HG02981 (cell line): ENCODE data around the gene C4orf51.
A peak's percentile ranks its signal among the peaks of the same experiment; 100 is the strongest.

ENCODE experiments used
- ATAC-seq: cut with Tn5 transposase; IDR thresholded peaks from one replicate; pipeline ENCODE4 v1.9.1; 2021; ENCODE audit warnings: mild to moderate bottlenecking, moderate library complexity; ENCODE audit not compliant: unreplicated experiment

Gene C4orf51

DNA sequence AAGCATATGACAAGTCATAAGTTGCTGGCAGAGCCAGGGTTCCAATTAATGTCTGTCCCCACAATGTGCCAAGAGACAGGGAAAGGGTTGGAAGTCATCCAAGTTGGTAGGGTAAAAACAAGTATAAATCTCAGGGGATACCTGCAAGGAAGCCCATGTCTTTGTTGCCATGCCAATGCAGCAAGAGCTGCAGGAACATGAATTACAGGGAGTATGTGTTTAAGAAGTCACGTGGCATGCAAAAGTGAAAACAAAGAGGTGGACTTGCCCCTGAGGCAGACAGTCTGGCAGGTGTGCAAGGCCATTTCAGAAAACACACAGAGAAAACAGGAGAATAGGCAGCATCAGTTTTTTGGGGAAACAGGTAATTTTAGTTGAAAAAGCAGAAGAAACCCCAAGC lies 29.4 kb downstream of the C4orf51 start:
- ATAC-seq: no peak

DNA sequence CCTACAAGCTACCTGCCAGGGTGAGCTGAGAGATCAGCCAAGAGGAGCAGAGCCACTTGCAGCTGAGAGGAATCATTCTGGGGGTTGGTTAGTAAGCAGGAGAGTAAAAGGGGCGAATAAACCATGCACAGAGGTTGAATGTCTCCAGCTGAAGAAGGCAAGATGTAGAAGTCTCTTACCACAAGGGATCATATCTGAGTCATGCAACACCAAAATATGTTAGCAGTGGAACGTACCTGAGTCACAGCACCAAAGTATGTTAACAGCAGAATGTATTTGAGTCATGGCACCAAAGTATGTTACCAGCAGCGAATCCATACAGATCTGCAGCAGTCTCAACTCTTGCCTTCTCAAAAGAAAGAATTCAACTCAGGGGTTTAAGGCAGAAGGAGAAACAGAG lies 29.9 kb downstream of the C4orf51 start:
- peak; percentile 75 for ATAC-seq

DNA sequence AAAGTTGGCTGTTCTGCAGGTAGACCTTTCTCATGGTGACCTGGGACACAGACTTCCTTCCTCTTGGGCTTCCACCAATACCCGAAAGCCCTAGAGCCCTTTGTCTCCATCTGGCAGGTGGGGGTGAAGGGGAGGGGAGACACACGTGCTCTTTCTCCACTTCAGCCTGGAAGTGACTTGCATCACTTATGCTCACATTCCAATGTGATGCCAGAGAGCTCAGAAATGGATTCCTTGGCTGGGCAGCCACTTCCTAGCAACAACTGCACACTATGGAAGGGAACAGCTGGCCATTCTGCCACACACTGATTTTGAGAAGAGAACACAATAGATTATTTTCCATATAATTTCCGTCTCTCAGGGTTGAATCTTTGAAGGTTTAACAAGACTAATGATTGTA lies 36.3 kb downstream of the C4orf51 start:
- no peak for ATAC-seq

DNA sequence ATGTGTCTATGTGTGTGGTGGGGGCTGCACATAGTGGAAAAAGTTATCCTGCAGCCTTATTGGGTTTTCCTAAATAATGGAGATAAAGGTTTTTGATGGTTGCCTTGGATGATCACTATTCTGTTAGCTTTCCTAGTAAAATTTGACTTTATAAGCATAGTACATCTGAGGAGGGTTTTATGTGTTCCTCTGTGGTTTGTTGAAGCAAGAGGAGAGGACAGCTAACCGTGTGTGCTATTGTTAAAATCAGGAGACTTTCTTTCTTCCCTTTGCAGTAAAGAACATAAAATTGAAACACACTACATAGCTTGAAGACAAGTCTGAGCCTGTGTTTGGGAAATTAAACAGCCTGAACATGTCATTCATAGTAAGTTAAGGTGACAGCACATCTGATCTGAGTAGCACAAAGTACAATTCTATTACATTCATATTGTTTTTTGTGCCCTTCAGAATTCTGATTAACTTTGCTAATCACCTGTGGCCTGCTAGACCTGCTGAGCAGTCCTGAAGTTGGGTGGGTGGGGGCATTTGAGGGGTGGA lies 36.8 kb downstream of the C4orf51 start:
- ATAC-seq: no peak

DNA sequence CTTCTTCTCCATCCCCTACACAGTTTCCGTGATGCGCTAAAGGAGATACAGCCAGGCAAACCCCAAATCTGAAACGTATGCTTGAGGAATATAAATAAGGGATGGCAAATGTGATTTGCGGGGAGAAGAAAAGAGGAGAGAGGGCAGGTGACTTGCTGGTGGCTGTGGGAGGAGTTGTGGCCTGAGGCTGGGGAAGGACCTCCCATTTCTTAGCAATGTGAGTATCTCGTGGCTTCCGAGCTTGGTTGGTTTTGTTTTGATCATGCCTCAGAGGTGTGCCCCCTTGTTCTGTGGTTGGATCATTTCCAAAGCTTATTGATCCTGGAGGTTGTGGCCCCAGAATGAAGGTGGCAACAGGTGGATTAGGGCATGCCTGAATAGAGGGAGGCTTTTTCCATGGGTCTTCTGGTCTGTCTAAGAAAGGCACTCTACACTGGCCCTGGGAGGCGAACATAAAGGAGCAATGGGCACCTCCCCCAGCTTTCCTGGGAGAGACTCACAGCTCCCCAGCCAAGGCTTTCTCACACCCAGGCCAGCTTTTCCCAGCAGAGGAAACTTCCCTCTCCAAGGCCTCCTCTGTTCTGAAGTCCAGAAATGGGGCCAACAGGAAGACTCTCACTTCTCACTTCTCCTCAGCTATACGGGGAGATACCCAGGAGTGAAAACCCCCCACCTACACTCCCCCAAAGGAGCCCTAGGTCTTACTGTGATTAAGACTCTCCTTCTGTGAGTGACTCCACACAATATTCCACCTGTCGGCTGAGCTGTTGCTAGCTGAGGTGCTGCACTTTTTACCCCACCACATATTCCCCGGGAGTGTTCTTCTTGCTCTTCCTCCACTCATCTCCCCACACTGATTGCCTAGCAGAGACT lies 40.0 kb downstream of the C4orf51 start:
- peak; percentile 79 for ATAC-seq

DNA sequence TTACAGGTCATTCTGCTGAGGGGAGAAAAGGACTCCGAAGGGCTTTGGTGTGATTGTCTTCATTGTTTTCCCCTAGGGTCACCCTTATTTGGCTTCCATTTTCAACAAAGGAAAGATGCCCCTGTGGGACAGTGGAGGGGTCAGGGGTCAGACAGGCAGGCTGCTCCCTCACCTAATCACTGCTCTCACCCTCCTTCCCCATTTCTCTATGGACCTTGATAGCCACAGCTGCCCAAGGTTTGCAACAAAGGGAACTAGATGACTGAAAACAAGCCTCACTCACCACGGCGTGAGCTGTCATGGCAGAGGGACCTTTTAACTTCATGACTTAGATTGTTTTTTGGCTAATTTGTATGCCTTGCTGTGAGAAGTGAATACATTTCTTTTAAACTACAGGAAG lies 40.7 kb downstream of the C4orf51 start:
- peak; percentile 23 for ATAC-seq

DNA sequence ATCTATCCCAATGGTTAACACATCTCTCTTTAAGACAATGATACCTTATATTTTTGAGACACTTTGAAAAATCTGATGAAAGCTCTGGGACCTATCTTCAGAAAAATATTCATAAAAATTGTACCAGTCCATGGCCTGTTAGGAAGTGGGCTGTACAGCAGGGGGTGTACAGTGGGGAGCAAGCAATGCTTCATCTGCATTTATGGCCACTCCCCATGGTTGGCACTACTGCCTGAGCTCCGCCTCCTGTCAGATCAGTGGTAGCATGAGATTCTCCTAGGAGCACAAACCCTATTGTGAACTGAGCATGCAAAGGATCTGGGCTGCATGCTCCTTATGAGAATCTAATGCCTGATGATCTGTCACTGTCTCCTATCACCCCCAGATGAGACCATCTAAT lies 42.6 kb downstream of the C4orf51 start:
- no peak for ATAC-seq

DNA sequence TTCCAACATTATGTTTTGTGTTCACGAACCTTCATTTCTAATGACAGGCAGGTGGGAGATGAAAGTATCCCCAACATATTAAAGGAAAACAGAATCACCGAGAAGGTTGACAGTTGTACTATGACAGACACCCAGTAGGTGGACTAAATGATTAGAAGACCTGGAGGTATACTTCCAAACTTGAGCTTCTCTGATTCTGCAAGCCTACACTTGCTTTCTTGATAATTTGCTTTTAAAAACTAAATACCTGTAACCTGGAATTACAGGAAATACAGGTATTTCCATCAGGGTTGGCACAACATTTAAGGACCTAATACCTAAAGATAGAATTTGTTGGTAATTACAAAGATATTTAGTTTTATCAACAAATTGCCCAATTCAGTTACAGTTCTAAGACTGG lies 43.4 kb downstream of the C4orf51 start:
- no peak for ATAC-seq

DNA sequence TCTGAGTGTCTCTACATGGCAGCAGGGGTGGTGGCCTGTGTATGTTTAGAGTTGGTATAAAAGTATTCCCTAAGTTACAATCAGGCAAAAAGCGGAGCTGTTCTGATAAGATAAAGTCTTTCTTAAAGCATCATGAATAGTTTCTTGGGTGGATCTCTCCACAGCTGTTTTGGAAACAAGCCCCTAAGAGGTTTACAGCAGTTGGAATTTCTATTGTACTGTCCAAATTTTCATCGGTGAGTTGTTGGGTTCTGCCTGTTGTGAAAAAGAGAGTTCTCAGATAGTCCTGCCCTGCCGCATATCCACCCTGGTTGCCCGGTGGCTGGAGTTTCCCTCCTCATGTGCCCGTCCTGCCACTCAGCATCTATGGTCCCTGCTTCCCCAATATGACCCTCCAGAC lies 50.1 kb downstream of the C4orf51 start:
- ATAC-seq: no peak

DNA sequence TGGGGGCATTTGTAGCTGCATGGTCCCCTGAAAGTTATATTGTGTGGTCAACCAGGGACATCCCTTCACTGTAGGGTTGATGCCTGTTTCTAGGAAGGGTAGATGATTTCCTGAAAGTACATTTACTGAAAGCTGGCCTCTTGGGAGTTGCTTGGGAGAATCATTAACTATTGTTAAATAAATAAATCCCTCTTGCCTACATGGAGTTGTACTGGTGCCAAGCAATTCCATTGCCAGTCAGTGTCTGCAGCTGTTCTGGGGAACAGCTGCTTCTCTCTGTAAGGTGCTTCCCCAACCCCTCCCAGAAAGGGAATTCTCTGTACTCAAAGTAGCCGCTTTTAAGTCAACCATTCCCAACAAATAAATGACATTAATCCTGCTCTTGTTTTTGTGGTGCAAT lies 51.1 kb downstream of the C4orf51 start:
- ATAC-seq: no peak

DNA sequence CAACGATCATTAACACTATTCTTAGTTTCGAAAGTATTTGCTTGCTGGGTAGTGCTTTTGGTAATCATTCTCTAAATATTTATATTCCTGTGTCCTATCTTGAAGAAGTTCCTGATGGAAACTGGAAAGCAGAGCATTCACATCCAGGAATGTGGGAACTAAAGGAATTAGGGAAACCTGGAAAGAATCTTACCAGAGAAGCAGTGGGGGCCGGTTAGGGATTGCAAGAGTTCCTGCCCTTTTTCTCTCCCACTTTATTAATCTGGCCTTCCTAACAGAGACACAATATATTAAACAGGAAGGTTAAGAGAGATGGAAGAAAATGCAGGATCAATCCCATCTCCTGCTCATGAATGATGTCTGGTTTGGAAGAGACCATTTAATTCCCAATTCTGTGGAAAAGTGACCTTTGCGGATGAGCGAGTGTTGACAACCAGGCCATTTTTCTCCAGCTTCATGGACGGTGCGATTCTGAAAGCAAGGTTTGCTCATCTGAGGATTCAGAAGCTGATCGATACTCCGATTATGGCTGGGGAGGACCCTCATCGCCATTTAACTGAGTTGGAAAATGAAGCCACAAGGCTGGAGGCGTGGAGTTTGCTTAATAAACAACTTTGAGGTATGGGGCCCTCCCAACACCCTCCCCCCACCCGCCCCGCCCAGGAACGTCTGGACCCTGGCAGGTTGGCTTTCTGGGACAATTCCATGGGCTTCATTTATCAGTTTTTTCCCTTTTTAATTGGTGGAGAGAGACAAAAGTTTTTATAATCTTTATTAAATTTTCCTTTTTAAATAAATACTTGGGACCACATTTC lies 52.3 kb downstream of the C4orf51 start:
- no peak for ATAC-seq

DNA sequence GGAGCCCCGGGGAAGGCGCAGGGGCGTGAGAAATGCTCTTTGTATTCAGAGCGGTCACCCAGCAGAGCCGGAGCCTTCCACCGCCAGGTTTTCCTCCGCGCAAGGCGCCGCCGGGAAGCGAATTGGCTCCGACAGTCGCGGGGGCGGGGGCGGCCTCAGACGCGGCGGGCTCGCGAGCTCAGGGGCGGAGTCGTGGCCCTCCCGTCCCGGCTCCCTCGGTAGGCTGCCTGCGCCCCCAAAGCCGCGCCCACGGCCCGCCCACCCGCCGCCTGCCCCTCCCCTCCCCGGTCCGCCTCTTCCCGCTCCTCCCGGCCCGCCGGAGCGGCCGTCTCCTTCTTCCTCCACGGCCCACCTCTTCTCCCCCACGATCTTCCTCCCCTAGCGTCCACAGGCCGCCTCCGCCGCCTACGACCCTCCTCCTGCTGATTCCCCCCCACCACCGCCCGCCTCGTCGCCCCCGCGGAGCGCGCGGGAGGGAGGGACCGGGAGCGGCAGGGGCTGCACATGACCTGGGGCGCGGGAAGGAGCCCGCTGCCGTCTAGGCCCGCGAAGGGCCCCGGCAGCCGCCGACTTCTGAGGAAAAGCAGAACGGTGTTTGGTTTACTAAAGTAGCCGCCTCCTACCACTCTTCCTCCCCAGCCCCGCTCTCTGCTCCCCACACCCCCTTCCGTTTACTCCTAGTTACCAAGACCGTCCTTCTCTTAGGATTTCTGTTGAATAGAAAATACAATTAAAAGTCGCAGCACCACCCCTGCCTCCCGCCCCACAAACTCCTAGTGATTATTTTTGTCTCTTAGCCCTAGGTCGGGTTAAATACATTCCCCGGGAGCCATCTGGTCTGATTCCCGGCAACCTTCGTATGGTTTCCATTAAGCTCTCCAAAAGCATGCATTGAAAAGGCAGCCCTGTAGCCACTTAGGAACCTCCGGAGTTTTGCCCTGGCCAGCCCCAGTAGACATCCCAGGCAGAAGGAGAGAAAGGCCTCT lies 53.2 kb downstream of the C4orf51 start:
- peak; percentile 90 for ATAC-seq

DNA sequence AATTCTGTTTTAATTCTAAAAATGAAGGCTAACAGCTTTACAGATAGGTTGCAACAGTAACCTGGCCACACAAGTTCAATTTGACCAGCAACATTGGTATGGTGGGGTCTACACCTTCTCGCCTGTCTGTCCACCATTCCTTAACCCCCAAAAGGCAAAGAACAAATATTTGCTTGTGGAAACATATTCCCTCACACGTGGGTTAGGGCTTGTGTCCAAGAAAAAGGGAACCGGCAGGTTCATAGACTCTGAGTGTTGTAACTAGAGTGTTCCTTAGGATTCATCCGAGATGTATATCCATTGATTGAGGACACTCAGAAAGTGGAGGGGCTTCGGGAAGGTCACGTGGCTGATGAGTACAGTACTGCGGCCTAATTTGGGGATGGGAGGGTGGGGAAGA lies 54.1 kb downstream of the C4orf51 start:
- no peak for ATAC-seq

DNA sequence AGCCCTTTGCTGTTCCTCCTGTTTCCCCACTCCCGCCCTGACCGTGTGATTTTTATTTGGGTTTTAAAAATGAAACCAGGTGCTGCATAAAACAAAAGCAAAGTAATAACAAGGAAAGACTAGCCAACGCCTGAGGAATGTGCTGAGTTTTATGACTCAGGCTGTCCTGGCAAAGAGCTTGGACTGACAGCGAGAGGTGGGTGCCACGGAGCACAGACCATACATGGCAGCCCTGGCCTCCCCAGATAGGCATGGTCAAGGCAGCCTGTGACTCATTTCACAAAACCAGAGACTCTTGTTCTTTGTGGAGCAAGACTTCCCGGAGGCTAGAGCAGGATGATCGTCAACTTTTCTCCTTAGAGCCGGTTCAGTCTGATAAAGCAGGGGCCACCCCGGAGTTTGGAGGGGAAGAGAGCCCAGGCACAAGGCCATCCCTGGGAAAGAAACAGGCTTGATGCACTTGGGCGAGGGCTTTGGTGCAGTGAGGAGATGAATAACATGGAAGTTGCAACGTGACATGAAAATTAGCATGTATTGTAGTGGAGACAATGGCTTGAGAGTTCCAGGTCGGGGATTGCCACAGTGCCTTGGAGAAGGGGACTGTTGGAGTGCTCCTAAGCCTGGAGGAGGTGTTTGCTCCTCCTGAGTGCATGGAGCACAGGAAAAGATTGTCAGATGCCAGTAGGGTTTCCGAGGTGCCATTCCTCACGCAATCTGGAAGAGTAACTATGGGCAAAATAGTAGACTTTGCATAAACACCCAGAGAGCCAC lies 54.8 kb downstream of the C4orf51 start:
- no peak for ATAC-seq

DNA sequence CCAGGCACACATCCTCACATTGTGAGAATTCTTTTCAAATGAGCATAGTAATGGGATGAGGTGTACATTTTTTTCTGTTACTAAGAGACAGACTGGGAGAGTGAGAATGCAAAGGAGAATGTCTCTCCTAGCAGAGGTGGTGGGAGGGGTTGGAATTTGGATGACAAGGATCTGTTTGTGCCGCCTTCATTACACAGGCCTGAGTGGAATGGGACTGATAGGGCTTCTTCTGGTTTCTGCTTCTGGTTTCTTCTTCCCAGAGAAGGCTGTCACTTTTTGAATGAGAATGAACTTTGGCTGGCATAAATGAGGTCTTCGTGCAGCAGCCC lies 55.4 kb downstream of the C4orf51 start:
- no peak for ATAC-seq

DNA sequence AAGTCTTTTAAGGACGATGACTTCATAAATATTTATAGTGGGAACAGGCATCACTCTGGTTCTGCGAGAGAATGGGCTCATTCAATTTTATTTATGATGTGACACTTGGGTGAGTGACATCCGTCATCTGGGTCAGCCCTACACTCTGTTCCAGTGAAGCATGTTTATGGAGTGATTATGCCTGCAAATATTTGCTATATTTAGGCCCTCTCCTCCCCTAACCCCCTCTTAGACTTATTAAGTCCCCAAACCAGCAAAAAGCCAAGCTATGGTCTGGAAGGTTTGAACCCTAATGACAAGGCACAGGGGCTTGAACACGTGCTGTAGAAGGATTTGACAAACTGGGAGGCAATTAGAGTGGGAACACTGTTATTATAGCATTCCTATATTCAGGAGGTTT lies 55.9 kb downstream of the C4orf51 start:
- ATAC-seq: no peak

DNA sequence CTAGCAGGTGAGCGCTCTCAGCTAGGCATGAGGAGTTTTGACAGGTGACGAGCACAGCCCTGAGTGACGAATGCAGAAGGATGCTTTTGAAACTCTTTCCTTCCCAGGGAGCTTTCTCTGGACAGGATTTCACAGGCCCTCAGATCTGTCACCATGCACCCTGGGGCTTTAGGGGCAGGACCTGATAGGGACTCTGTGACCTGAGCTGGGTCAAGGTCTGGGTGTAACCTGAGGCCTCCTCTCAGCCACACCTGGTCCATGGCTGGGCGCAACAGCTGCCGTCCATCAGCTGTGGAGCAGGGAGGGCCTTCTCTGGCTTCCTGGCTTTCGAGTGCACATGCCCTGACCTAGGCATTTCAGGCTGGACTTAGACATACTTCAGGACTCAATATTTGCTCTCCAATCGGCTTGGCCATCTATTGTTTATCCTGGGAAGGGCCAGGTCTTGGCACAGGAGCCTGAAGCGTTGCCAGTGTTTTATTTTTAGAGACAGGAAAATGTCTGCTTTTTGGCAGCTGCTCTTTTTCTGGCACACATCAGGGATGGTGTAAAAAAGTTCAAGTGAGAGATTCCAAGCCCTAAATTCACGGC lies 56.4 kb downstream of the C4orf51 start:
- no peak for ATAC-seq

DNA sequence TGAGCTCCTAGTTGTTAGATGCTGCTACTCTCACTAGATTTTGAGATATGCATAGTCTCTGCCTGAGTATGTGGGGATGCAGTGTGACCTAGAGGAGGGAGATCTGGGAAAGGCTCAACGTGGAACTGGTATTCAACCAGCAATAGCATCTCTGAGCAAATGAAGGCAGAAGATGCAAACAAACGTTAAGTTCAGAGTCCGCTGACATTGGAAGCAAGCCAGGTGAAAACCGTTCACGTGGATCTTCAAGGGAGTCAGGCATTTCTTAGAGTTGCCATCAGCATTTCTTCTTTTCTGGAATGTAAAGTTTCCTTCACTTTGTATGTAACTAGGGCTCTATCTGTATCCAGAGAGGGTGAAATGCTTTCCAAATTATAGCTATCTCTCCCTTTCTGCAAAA lies 59.9 kb downstream of the C4orf51 start:
- ATAC-seq: no peak

DNA sequence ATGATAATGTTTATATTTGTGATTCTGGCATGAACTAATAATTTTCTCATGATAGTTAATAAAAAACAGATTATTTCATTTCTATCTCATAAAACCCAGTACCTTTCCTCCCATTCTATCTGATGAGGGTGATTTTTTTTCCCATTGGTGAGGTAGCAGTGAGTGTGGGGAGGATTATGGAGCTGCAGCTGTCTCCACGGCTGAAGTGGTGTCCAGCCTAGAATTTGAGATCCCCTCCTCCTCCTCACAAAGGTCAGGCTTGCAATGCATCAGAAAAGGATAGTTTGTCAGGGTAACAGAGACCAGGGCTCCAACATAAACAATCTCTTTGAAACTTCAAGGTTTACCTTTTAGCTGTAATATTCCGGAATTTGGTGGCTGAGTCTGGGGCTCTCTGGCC lies 60.9 kb downstream of the C4orf51 start:
- ATAC-seq: no peak

DNA sequence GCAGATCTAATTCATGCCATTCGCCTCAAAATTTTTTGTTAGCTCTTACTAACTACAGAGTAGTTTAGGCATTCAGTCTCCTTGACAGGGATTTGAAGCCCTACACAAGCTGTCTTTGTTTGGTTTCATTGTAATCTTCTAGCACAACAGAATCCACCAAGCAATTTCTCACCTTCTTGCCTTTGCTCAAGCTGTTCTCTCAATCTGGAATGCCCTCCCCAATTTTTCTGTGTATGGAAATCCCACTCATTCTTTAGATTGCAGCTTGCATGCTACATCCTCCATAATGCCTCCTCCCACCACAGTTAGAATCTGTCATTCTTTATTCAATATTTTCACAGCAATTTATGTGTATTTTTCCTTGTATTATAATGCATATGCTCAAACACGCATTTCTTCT lies 63.7 kb downstream of the C4orf51 start:
- ATAC-seq: no peak
